ENCODE results near the gene TOR1A. TPM values are rescaled to one million over a fixed set of nuclear protein-coding genes. Genes with fewer than 3 reads are reported as not detected.

Gene TOR1A
- polyA plus RNA-seq (ENCODE audit: low read depth in 6 of 6) = 10 to 100 TPM; 47.1 to 70.0 (median 62.7) TPM

- peak; percentile 96 for ATAC-seq (ENCODE audit: low read depth in 2 of 2)
- peak within 1 kb of the TSS; percentile 72 to 91 (median 86) for H3K27ac Mint-ChIP-seq
- H3K4me1 Mint-ChIP-seq = peaks cover 3 to 14% (median 10%) of the 10 kb centered on the region in 3 donors
- DNase-seq = peak; percentile 91
- H3K27me3 Mint-ChIP-seq = no peaks in the 10 kb centered on the region
- H3K36me3 Mint-ChIP-seq = peaks cover under 1% of the 10 kb centered on the region in 2 donors
- no peaks in the 10 kb centered on the region for H3K9me3 Mint-ChIP-seq
- H3K4me3 Mint-ChIP-seq = peak within 1 kb of the TSS; percentile 88 to 94 (median 90)
Observed at GRCh38 chr9:129823935-129824601, at the start of gene TOR1A. TOR1A (minus strand) TSS chr9:129824136; CDS start chr9:129824085, 51 bp downstream.

DNA sequence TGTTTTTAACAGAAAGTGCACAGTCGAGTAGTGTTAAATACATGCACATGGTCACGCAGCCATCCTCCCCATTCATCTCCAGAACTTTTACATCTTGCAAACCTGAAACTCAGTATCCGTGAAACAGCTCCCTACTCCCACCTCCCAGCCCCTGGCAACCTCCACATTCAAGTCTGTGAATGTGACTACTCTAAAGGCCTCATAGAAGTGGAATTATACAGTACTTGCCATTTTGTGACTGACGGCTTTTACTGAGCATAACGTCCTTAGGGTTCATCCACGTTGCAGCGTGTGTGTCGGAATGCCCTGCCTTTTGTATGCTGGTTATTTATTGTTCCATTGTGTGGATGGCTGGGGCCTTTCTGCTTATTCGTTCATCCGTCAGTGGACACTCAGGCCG lies 47.1 kb upstream of the TOR1A start:
- Mint-ChIP-seq H3K9me3 (no peaks in the 10 kb centered on the region), H3K36me3 (peaks cover 0 to 7% of the 10 kb centered on the region in 2 donors), H3K4me3 (no peak overlapping the region), H3K27me3 (no peaks in the 10 kb centered on the region), H3K27ac (peak overlapping the region in 2 of 6 donors; percentile 38 to 77), H3K4me1 (peaks cover 3 to 8% (median 5%) of the 10 kb centered on the region in 3 donors)
- DNase-seq = no peak
- ATAC-seq (ENCODE audit: low read depth in 2 of 2) = no peak

DNA sequence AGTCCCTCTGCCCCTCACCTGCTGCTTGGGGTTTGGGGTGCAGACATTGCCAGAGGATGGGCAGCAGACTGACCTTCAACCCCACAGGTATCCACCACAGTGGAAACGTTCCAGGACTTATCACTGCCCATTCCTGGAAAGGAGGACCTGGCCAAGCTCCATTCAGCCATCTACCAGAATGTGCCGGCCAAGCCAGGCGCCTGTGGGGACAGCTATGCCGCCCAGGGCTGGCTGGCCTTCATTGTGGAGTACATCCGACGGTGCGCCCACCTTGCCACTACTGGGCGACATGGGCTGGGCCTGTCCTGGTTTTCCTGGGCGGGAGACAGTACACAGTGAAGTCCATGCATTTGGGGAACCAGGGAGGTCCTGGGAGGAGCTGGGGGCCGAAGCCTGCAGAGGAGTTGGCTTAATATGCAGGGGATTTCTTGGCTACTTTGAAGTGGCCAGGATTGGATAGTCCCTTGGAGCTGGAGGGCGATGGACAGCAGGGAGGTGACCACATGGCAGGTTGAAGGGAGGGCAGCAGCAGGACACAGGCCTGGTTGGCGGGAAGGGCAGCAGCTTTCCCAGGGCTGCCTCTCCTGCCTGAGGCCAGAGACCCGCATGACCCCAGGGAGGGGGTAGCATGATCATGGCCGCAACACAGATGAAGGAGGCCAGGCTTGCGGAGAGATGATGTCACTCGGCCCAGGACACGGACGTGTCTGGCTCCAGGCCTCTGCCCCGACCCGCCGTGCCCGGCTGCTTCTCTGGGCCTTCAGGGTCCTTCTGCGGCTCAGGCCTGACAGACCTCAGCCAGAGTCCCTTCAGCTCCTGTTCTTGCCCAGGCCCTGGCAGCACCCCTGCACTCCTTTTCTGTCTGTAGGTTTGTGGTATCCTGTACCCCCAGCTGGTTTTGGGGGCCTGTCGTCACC lies 45.9 kb upstream of the TOR1A start:
- H3K36me3 Mint-ChIP-seq = peaks cover 3 to 7% of the 10 kb centered on the region in 2 donors
- H3K4me1 Mint-ChIP-seq = peaks cover 6 to 15% (median 10%) of the 10 kb centered on the region in 3 donors
- no peaks in the 10 kb centered on the region for H3K9me3 Mint-ChIP-seq
- no peaks in the 10 kb centered on the region for H3K27me3 Mint-ChIP-seq
- peak overlapping the region in 1 of 6 donors; percentile 63 for H3K27ac Mint-ChIP-seq
- ATAC-seq (ENCODE audit: low read depth in 2 of 2) (no peak), DNase-seq (no peak)
- H3K4me3 Mint-ChIP-seq = no peak overlapping the region

GRCh38 chr9:129868872-129869486 lies 45.0 kb upstream of the TOR1A start:
- no peak for DNase-seq
- peaks cover 6 to 15% (median 10%) of the 10 kb centered on the region in 3 donors for H3K4me1 Mint-ChIP-seq
- H3K9me3 Mint-ChIP-seq = no peaks in the 10 kb centered on the region
- peaks cover 4 to 6% of the 10 kb centered on the region in 2 donors for H3K36me3 Mint-ChIP-seq
- peak; percentile 68 to 79 for ATAC-seq (ENCODE audit: low read depth in 2 of 2)
- H3K27me3 Mint-ChIP-seq = no peaks in the 10 kb centered on the region
- H3K4me3 Mint-ChIP-seq = no peak overlapping the region
- H3K27ac Mint-ChIP-seq = peak overlapping the region in 1 of 6 donors; percentile 54

DNA sequence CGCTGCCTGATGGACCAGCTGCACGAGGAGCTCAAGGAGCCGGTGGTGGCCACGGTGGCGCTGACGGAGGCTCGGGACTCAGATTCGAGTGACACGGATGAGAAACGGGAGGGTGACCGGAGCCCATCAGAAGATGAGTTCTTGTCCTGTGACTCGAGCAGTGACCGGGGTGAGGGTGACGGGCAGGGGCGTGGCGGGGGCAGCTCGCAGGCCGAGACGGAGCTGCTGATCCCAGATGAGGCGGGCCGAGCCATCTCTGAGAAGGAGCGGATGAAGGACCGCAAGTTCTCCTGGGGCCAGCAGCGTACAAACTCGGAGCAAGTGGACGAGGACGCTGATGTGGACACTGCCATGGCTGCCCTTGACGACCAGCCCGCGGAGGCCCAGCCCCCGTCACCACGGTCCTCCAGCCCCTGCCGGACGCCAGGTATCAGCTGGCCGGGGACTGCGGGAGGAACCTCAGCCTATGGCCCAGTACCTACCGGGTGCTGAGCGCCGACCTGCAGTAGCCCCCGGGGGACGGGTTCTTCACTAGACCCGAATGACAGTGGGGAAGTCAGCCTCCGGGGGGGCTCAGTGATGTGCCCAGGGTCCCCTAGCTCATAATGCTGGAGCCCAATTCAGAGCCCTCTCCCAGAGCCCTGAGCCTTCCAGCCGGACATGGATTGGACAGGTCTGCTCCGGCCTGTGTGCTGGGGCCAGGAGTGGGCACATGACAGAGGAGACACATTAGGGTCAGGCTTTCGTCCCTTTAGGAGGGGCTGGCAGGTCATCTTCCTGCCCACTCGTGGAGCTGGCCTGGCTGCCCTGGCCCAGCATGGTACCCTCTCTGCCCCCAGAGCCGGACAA lies 44.3 kb upstream of the TOR1A start:
- Mint-ChIP-seq H3K27ac (peak overlapping the region in 1 of 6 donors; percentile 54), H3K4me1 (peaks cover 6 to 20% (median 13%) of the 10 kb centered on the region in 3 donors), H3K4me3 (no peak overlapping the region), H3K9me3 (no peaks in the 10 kb centered on the region), H3K36me3 (peaks cover 0 to 6% of the 10 kb centered on the region in 2 donors), H3K27me3 (no peaks in the 10 kb centered on the region)
- ATAC-seq (ENCODE audit: low read depth in 2 of 2) (no peak), DNase-seq (no peak)

- ATAC-seq (ENCODE audit: low read depth in 2 of 2) (no peak), DNase-seq (no peak)
- no peak overlapping the region for H3K4me3 Mint-ChIP-seq
- H3K4me1 Mint-ChIP-seq = peaks cover 6 to 24% (median 17%) of the 10 kb centered on the region in 3 donors
- peaks cover 0 to 6% of the 10 kb centered on the region in 2 donors for H3K36me3 Mint-ChIP-seq
- H3K9me3 Mint-ChIP-seq = no peaks in the 10 kb centered on the region
- H3K27ac Mint-ChIP-seq = peak overlapping the region in 1 of 6 donors; percentile 44
- H3K27me3 Mint-ChIP-seq = no peaks in the 10 kb centered on the region
Observed at GRCh38 chr9:129867136-129868022, 43.4 kb upstream of the TOR1A start.

- Mint-ChIP-seq H3K9me3 (no peaks in the 10 kb centered on the region), H3K4me3 (no peak overlapping the region), H3K4me1 (peaks cover 6 to 24% (median 17%) of the 10 kb centered on the region in 3 donors), H3K27ac (peak overlapping the region in 1 of 6 donors; percentile 79), H3K36me3 (peaks cover 0 to 11% of the 10 kb centered on the region in 2 donors), H3K27me3 (no peaks in the 10 kb centered on the region)
- no peak for DNase-seq
- ATAC-seq (ENCODE audit: low read depth in 2 of 2) = no peak
Observed at GRCh38 chr9:129866394-129867135, 42.6 kb upstream of the TOR1A start.

GRCh38 chr9:129865668-129866320 lies 41.9 kb upstream of the TOR1A start:
- no peak for DNase-seq
- no peak for ATAC-seq (ENCODE audit: low read depth in 2 of 2)
- Mint-ChIP-seq H3K27me3 (no peaks in the 10 kb centered on the region), H3K27ac (peak overlapping the region in 1 of 6 donors; percentile 79), H3K36me3 (peaks cover 0 to 12% of the 10 kb centered on the region in 2 donors), H3K9me3 (no peaks in the 10 kb centered on the region), H3K4me1 (peaks cover 6 to 21% (median 17%) of the 10 kb centered on the region in 3 donors), H3K4me3 (no peak overlapping the region)

DNA sequence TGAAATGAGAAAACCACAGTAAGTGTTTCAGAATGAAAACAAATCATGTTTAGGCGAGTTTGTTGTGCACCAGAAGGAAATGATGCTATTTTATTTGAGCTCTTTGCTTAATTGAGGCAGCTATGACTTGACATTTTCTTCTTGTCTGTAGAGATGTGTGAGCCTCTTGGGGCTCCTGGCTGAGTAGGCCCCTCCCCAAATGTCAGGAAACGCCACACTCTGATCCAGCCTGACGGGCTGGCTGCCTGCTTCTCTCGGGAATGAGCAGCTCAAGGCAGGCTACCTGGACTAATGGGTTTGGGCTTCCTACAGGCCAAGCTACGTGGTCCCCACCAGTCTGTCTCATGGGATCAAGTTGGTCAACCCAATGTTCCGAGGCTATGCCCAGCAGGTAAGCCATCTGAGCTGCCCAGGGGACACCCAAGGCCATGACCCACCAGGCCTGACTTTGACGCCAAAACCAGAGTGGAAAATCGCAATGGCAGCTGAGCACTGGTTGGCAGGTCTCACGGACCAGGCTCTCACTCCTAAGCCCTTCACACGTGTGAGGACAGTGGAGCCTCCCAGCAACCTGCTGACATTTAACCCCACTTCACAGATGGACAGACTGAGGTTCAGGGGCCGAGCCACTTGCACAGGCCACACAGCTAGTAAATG lies 41.2 kb upstream of the TOR1A start:
- Mint-ChIP-seq H3K27ac (no peak overlapping the region), H3K4me3 (no peak overlapping the region), H3K9me3 (no peaks in the 10 kb centered on the region), H3K36me3 (peaks cover 0 to 12% of the 10 kb centered on the region in 2 donors), H3K27me3 (no peaks in the 10 kb centered on the region), H3K4me1 (peaks cover 6 to 21% (median 17%) of the 10 kb centered on the region in 3 donors)
- DNase-seq (no peak), ATAC-seq (ENCODE audit: low read depth in 2 of 2) (no peak)

DNA sequence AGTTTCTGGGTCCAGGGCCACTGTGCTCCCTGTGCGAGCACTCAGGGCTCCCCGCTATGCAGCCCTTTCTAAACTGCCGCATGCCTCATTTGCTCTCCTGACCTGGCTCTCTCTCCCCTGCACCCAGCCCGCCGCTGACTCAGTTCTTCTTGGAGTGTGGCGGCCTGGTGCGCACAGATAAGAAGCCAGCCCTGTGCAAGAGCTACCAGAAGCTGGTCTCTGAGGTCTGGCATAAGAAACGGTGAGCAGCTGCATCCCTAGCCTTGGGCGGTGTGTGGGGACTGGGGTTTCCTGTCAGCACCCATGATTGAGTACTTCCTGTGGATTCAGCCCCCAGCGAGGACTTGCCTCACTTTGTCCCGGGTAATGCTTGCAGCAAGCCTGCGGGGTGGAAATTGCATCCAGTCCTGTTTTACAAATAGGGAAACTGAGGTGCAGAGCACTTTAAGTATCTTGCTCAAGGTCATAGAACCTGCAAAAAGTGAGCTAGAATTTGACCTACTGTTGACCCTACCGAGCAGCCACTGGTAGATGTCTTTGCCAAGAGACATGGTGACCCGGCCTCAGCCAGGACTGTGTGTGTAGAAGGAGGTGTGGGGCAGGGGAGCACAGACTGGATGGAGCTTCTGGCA lies 39.2 kb upstream of the TOR1A start:
- Mint-ChIP-seq H3K4me3 (no peak overlapping the region), H3K27ac (peak overlapping the region in 3 of 6 donors; percentile 56 to 79 (median 66)), H3K9me3 (no peaks in the 10 kb centered on the region), H3K27me3 (no peaks in the 10 kb centered on the region), H3K36me3 (peaks cover 0 to 12% of the 10 kb centered on the region in 2 donors), H3K4me1 (peaks cover 6 to 21% (median 17%) of the 10 kb centered on the region in 3 donors)
- ATAC-seq (ENCODE audit: low read depth in 2 of 2) (no peak), DNase-seq (no peak)

Measured in naive B cell (primary cell).